COR-L47 (cell line): ENCODE data around the gene KLRG1.

Experiments used
- DNase-seq: peaks from one replicate; lab custom pipeline; 2025; lab: John Stamatoyannopoulos, UW

KLRG1 gene

DNA sequence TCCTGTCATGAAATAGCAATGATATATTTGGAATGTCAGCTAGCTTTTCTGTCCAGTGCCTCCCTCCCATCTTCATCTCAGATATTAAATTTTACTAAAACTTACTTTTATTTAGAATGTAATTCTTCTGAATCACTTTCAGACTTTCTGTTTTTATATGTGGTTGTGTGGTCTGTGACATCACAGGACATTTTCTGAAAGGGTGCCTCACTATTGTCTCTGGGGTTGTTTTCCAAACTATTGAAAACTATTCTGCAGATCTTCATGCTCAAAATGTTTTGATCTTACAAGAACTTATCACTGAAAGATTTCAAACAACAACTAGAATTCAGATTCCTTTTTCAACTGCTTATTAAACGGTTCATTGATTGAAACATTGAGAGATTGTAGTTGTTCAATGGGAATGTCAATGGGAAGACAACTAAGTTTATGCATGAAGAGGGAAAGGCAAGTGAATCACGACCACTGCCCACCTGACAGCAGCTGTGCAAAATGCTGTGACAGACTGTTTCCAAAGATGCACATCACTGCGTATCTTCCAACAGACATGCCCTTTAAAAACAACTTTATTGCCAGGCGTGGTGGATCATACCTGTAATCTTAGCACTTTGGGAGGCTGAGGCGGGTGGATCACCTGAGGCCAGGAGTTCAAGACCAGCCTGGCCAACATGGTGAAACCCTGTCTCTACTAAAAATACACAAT is 51.3 kb downstream of the KLRG1 start:
- no peak for DNase-seq

DNA sequence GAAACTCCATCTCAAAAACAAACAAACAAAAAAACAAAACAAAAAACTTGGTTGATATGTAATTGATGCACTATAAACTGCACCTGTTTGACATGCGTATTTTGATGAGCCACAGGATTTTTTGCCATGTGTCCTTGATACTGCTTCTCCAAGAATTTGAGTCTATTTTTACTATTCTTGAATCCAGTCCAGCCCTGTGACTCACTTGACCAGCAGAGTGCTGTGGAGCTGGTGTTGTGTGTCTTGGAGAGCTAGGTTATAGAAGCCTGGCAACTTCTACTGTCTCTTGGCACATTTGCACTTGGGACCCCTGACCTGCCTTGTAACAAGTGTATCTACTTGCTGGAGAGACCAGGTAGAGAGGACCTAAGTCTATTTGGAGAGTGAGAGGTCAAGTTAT is 52.0 kb downstream of the KLRG1 start:
- DNase-seq, result no peak

DNA sequence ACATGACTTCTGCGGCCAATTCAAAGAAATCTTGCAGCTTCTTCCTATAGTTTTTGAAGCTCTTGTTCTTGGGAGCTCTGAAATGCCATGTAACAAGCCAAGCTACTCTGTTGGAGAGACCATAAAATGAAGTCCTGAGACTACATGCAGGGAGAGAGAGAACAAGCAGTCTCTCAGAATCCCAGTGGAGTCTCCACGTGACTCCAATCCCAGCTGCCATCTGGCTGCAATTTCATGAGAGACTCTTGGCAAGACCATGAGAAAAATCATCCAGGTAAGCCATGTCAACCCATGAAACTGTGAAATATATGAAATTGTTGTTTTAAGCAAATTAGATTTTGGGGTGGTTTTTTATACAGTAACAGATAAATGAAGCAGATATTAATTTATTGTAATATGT is 54.4 kb downstream of the KLRG1 start:
- DNase-seq, result no peak

DNA sequence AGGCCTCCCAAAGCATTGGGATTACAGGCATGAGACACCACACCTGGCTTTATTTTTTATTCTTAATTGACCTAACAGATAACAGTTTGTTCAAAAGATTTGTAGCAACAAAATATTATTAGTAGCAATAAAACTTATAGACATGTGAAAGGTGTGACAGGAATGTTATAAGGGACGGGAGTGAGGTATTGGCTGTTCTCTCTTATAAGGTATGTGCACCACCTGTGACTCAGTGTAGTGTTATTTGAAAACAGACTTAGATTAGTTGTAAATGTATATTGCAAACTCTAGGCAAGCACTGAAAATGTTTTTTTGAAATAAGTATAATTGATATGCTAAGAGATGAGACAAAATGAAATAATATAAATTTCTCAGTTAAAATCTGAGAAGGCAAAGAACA is 57.8 kb downstream of the KLRG1 start:
- DNase-seq, result no peak

DNA sequence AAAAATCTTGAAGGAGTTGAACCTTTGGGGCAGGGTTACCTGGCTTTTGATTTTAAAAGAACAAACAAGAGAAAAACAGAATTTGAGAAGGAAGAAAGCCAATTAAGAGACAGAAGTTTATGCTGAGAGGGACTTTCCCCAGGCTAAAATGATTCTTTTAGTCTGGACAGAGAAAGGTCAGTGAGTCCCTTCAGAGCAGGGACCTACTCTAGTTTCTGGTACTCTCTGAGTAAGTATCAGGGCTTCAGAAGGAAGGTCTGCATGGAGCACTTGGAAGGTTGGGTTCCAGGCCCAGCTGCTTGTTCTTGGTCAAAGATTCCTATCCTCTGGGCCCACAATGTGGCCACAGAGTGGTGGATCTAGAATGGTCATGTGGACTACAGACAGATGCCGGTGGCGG is 59.6 kb downstream of the KLRG1 start:
- no peak for DNase-seq

DNA sequence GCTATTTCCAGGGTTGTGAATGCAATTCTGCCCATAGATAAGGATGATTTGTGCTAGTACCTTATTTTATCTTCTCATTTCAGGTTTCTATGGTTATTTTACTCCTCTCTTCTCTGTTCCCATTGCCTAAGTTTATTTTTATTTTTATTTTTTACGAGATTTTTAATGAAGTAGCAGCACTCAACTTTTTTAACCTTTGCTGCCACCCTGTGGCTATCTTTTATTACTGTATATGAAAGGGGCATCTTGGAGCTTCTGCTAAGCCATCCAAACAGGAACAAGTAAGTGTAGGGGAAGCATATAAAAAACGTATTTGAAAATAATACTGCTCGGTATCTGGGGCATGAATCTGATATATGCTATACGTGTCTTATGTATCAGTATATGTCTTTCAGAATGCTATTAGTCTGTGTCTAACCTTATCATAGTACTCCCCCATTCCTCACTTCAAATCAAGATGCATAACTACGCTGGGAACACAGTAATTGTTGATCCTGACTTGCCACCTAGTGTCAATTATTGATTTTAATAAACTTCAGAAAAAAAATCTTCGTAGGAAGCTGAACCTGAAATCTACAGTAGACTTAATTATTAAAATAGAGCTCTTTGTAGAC is 60.3 kb downstream of the KLRG1 start:
- no peak for DNase-seq

DNA sequence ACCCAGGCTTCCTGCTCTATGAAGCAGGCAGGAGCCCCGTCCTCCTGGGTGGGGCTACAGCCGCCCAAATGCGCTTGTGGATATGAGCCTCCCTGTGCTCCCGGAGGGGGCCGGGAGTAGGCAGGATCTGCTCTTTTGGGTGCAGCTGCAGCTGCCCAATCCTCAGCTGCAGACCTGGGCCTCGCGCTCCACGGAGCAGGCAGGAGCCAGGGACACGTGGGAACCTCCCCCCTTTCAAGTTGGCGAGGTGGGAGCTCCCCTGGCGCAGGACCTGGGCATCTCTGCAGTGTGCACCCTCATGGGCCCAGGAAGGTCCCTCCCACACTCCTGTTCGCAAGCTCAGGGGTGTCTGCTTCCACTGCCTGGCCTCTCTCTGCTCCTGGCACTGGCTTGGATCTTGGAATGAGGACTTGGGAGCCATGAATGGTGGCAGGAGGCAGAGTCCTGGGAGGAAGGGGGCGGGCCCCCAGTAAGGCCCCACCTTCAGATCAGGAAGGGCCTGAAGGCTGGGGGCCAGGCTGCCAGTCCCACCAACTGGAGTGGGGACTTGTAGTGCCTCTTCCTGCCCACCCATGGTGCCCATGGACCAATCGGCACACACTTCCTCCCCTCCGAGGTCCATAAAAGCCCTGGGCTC is 61.3 kb downstream of the KLRG1 start:
- no peak for DNase-seq

DNA sequence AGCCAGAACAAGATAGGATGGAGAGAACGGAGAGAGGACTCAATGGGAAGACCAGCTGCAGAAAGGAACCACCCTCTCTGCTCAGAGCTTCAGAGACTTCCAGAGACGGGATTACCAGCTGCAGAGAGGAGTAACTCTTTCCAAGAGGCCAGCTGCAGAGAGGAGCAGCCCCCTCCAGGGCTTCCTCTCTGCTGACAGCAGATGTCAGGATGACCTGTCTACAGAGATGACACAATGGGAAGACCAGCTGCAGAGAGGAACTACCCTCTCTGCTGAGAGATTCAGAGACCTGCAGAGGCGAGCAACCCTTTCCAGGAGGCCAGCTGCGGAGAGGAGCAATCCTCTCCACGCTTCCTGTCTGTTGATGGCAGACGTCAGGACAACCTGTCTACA is 61.8 kb downstream of the KLRG1 start:
- no peak for DNase-seq

DNA sequence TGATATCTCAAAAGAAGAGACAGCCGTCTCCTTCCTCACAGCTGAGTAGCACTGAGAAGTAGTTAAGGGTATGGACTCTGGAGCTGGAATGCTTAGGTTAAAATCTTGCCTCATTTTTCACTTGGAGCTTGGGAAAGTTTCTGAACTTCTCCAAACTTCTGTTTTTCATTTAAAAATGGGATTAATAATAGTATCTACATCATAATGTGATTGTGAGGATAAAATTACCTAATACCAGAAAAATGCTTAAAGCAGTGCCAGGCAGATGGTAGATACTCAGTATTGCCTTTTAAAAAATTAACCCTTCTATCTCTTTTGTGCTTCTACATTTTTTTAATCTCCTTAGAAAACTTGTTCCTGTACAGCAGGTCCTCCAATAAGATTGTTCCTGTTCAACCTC is 63.3 kb downstream of the KLRG1 start:
- DNase-seq, result no peak
